ENCODE measurements around the gene KRT36. TPM values are rescaled to one million over a fixed set of nuclear protein-coding genes. Genes with fewer than 3 reads are reported as not detected.

The KRT36 gene
- total and polyA plus RNA-seq, 2 experiments from 2014 or later = not detected

DNA sequence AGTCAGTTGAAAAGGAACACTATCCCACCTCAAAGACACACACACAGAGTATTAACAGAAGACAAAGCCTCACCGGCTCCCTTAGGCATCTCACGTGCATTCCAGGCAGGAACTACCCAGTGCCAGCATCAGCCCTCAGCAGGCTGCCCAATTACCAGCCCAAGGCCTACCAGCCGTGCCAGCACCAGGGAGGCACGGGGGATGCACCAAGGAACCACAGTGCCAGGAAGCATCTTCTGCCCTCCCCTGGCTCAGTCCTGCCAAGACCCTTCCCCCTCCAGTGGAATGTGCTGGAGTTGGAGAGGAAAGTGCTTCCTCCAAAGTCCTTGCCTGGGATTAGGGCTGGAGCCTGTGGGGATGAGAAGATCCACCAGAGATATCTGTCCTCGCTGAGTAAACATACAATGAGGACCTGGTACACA lies 49.4 kb upstream of the KRT36 start (continued):
- TF ChIP-seq, protein P1, sequence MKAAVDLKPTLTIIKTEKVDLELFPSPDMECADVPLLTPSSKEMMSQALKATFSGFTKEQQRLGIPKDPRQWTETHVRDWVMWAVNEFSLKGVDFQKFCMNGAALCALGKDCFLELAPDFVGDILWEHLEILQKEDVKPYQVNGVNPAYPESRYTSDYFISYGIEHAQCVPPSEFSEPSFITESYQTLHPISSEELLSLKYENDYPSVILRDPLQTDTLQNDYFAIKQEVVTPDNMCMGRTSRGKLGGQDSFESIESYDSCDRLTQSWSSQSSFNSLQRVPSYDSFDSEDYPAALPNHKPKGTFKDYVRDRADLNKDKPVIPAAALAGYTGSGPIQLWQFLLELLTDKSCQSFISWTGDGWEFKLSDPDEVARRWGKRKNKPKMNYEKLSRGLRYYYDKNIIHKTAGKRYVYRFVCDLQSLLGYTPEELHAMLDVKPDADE (IDR thresholded peaks at IDR 0.05) = no peak
- TF ChIP-seq ZNF114 (CRISPR knock-in tag; IDR thresholded peaks at IDR 0.05) (no peak), NANOG (IDR thresholded peaks at IDR 0.05; ENCODE audit: borderline replicate concordance) (no peak), POLR2AphosphoS5 (IDR thresholded peaks at IDR 0.05; ENCODE audit: low read depth) (no peak), ZNF331 (CRISPR knock-in tag; IDR thresholded peaks at IDR 0.05; ENCODE audit: low read depth) (no peak)

GRCh38 chr17:41538565-41538991 lies 48.9 kb upstream of the KRT36 start:
- Histone ChIP-seq H3K4me3 (no peak overlapping the region), H3K4me1 (ENCODE audit: insufficient read depth) (peaks cover 4% of the 10 kb centered on the region; the same call in 1 of the 2 replicates), H3K4me2 (0 out of 2 replicates have a peak overlapping the region, but pooled peaks have one; percentile 38), H3F3A (replicated peaks; ENCODE audit: low read depth) (no peaks in the 10 kb centered on the region), H3K79me2 (replicated peaks; ENCODE audit: insufficient read depth) (no peaks in the 10 kb centered on the region), H3K9me2 (ENCODE audit: insufficient read depth) (no peaks in the 10 kb centered on the region), H2AFZ (peak overlapping the region; percentile 52; the same call in 1 of the 2 replicates), H4K20me1 (replicated peaks; ENCODE audit: insufficient read depth) (no peaks in the 10 kb centered on the region), H3K27ac (ENCODE audit: low read depth) (no peak overlapping the region), H3K27me3 (ENCODE audit: insufficient read depth) (no peaks in the 10 kb centered on the region), H3K36me3 (ENCODE audit: insufficient read depth) (no peaks in the 10 kb centered on the region)
- TF ChIP-seq POLR2AphosphoS5 (IDR thresholded peaks at IDR 0.05; ENCODE audit: low read depth) = no peak
- TF ChIP-seq REST (IDR thresholded peaks at IDR 0.05; ENCODE audit: unreplicated experiment) = no peak
- TF ChIP-seq, protein P2, sequence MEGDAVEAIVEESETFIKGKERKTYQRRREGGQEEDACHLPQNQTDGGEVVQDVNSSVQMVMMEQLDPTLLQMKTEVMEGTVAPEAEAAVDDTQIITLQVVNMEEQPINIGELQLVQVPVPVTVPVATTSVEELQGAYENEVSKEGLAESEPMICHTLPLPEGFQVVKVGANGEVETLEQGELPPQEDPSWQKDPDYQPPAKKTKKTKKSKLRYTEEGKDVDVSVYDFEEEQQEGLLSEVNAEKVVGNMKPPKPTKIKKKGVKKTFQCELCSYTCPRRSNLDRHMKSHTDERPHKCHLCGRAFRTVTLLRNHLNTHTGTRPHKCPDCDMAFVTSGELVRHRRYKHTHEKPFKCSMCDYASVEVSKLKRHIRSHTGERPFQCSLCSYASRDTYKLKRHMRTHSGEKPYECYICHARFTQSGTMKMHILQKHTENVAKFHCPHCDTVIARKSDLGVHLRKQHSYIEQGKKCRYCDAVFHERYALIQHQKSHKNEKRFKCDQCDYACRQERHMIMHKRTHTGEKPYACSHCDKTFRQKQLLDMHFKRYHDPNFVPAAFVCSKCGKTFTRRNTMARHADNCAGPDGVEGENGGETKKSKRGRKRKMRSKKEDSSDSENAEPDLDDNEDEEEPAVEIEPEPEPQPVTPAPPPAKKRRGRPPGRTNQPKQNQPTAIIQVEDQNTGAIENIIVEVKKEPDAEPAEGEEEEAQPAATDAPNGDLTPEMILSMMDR (conservative IDR thresholded peaks at IDR 0.05; ENCODE audit: low read depth in 2 of 2) = no peak
- Mint-ChIP-seq H3K4me3 (no peak overlapping the region), H3K27me3 (ENCODE audit: insufficient read depth, low read depth, poor library complexity) (peaks cover 14% of the 10 kb centered on the region), H3K36me3 (ENCODE audit: low read depth) (no peaks in the 10 kb centered on the region), H3K27ac (no peak overlapping the region), H3K9me3 (no peaks in the 10 kb centered on the region), H3K4me1 (peaks cover 41% of the 10 kb centered on the region)
- ATAC-seq = peak; percentile 17; the same call in 2 of the 3 replicates
- peak; percentile 35 for DNase-seq (ENCODE audit: low spot score)
